Hematopoietic multipotent progenitor cell treated with erythropoietin and hydrocortisone succinate and interleukin-3 and kit ligand, for 15 days (in vitro differentiated cells): Measurements from ENCODE around the gene SIGLEC10.
"Not testable (repeated sequence)": the region's sequence is repeated elsewhere in the genome, so short reads cannot be mapped to it uniquely, and the experiment has no call there.

Experiments used
- DNase-seq: peaks from one replicate; pipeline ENCODE4 v3.0.0-alpha.2; 2015; ENCODE audit warnings: low spot score

Gene SIGLEC10

GRCh38 chr19:51417107-51417809 lies at the start of gene SIGLEC10:
Gene SIGLEC10, minus strand, starts transcription at chr19:51417642. Its CDS starts 61 bp downstream, at chr19:51417581.
- DNase-seq, result no peak

- DNase-seq, result no peak
Measured at GRCh38 chr19:51466723-51467122, 49.3 kb upstream of the SIGLEC10 start.

- DNase-seq, result not testable (repeated sequence)
Measured at GRCh38 chr19:51463976-51464581, 46.6 kb upstream of the SIGLEC10 start.

- no peak for DNase-seq
Measured at GRCh38 chr19:51462681-51463080, 45.2 kb upstream of the SIGLEC10 start.

GRCh38 chr19:51462276-51462675 lies 44.8 kb upstream of the SIGLEC10 start:
- DNase-seq, result no peak

- no peak for DNase-seq
Measured at GRCh38 chr19:51461723-51462161, 44.3 kb upstream of the SIGLEC10 start.

GRCh38 chr19:51460164-51460992 lies 42.9 kb upstream of the SIGLEC10 start:
- no peak for DNase-seq

- no peak for DNase-seq
Measured at GRCh38 chr19:51458899-51459505, 41.6 kb upstream of the SIGLEC10 start.

- no peak for DNase-seq
Measured at GRCh38 chr19:51458051-51458645, 40.7 kb upstream of the SIGLEC10 start, which contains the start of gene SIGLEC8. Gene SIGLEC8, minus strand, starts transcription at chr19:51458454. Its CDS starts 67 bp downstream, at chr19:51458387.

GRCh38 chr19:51457351-51458013 lies 40.0 kb upstream of the SIGLEC10 start:
- no peak for DNase-seq

GRCh38 chr19:51456541-51457290 lies 39.3 kb upstream of the SIGLEC10 start:
- no peak for DNase-seq

GRCh38 chr19:51450730-51451307 lies 33.4 kb upstream of the SIGLEC10 start:
- no peak for DNase-seq

- DNase-seq, result no peak
Measured at GRCh38 chr19:51448411-51449016, 31.1 kb upstream of the SIGLEC10 start.

GRCh38 chr19:51448011-51448410 lies 30.6 kb upstream of the SIGLEC10 start:
- no peak for DNase-seq

- not testable (repeated sequence) for DNase-seq
Measured at GRCh38 chr19:51447510-51447909, 30.1 kb upstream of the SIGLEC10 start.

- DNase-seq, result no peak
Measured at GRCh38 chr19:51441410-51442390, 24.3 kb upstream of the SIGLEC10 start.

GRCh38 chr19:51440846-51441409 lies 23.5 kb upstream of the SIGLEC10 start:
- no peak for DNase-seq

- no peak for DNase-seq
Measured at GRCh38 chr19:51440052-51440451, 22.6 kb upstream of the SIGLEC10 start.
